Measurements from ENCODE around the gene C19orf18. TPM values are rescaled to one million over a fixed set of nuclear protein-coding genes. Genes with fewer than 3 reads are reported as not detected.

C19orf18 gene
- total RNA-seq, 5 donors from 2014 or later (not counting 1 experiment from before 2014, with no cell fraction given), result 0.66 to 1.2 (median 0.93) TPM

DNA sequence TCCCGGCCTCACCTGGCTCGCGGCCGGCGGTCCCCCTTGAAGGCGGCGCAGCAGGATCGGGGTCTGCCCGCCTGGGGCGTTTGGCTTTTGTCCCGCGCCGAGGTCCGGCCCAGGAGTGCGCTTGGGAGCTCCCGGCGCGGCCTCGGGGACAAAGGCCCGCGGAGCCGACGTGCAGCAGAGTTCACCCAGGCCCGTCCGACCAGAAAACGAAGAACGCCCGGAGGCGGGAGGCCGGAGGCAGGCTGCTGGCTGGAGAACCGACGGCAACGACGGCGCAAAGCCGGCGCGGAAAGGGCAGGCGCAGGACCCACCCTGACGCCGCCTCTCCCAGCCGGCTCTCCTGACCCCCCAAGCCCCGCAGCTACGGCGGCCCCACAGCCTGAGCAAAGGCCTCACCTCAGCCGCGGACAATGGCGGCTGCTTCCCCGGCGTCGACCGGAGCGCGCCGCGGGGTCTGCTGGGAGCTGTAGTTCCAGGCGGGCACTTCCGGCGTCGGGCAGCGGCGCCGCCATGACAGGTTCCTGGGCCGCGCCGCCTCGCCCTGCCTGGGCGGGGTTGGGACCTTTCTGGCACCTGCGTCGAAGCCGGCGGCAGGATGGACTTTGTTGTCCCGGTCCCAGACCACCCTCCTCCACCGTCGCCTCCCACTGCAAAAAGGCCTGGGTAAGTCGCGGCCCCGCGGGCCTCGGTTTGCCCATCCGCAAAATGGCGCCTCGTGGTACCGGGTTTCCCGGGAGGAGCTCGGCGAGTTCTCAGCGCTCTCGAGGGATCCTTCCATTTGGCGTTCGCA lies 28.2 kb upstream of the C19orf18 start, which contains the start of gene ZNF606:
TSS of gene ZNF606 (minus strand) at position 437 of the 790 bp plus-strand sequence. CDS start 1,501 bp downstream, outside the sequence.
- peaks cover 79% of the 10 kb centered on the region for H3K36me3 Mint-ChIP-seq
- peak; percentile 99 for ATAC-seq (replicated peaks in 1 of 4)
- peaks cover 5% of the 10 kb centered on the region for H3K9me3 ChIP-seq

DNA sequence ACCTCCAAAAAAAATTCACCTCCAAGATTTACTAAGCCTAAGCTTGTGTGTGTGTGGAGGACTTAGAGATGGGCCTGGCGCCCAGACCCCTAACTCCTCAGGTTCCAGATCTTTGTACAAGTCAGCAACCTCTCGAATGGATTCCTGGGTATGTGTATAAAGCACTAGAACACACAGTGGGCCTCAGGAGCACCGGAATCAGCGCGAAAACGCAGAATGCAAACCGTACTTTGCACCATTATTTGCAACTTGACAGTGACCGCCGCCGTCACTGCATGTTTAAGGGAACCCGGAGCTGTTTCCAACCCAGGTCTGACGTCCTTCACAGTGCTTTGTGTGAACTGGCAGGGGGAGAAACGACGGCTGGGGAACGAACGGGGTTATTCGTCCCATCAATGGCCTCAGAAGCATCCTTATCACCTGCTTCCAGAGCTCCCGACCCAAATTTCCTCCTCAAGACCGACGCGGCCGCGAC lies 27.6 kb upstream of the C19orf18 start:
- Mint-ChIP-seq H3K36me3 (peaks cover 80% of the 10 kb centered on the region), H3K4me3 (peak overlapping the region; percentile 81 to 90 (median 82)), H3K9me3 (peaks cover 5 to 49% (median 36%) of the 10 kb centered on the region in 3 donors), H3K27ac (peak overlapping the region; percentile 74 to 75), H3K27me3 (no peaks in the 10 kb centered on the region), H3K4me1 (peaks cover 26 to 32% (median 31%) of the 10 kb centered on the region in 3 donors)
- DNase-seq (peak in 25 of 35 experiments; percentile 3 to 35 (median 16)), ATAC-seq (replicated peaks in 1 of 4) (peak; percentile 4 to 28 (median 15))
- ChIA-PET CTCF (no interaction called here), POLR2A (interaction anchor here (0.6 to 1.9 kb wide), 5 partner anchors 17 to 399 kb away, joined by 3 to 7 read pairs (median 3); partner anchors contain the start of gene ZSCAN18 (in 1 of the 2))
- Histone ChIP-seq H3K4me1 (ENCODE audit: control insufficient read depth in 1 of 2, extremely low read depth in 1 of 2, insufficient read depth in 2 of 2, low read length in 2 of 2) (peaks cover 8 to 21% of the 10 kb centered on the region in 2 experiments), H3K27me3 (replicated peaks in 1 of 2; ENCODE audit: control insufficient read depth in 2 of 2, extremely low read depth in 1 of 2, insufficient read depth in 2 of 2, low read length in 1 of 2) (no peaks in the 10 kb centered on the region), H3K9me3 (peaks cover 5% of the 10 kb centered on the region), H3K4me3 (ENCODE audit: control insufficient read depth in 1 of 2, extremely low read depth in 1 of 2, low read length in 1 of 2) (peak overlapping the region; percentile 83 to 91), H3K27ac (ENCODE audit: low read length) (peak overlapping the region; percentile 81), H3K36me3 (ENCODE audit: control insufficient read depth in 2 of 2, extremely low read depth in 1 of 2, insufficient read depth in 1 of 2, low read length in 1 of 2) (peaks cover 23 to 30% of the 10 kb centered on the region in 2 donors)
- 9% methylated on average over 20 of the region's 23 CpGs for WGBS (ENCODE audit: insufficient coverage)

More for the DNA sequence above, 28.2 kb upstream of the C19orf18 start, which contains the start of gene ZNF606:
- no peaks in the 10 kb centered on the region for H3K27me3 Mint-ChIP-seq
- peak within 1 kb of the TSS; percentile 81 for H3K27ac ChIP-seq (ENCODE audit: low read length)
- H3K27me3 ChIP-seq (replicated peaks in 1 of 2; ENCODE audit: control insufficient read depth in 2 of 2, extremely low read depth in 1 of 2, insufficient read depth in 2 of 2, low read length in 1 of 2), result no peaks in the 10 kb centered on the region
- H3K4me3 Mint-ChIP-seq, result peak within 1 kb of the TSS; percentile 81 to 90 (median 82)
- H3K4me1 Mint-ChIP-seq, result peaks cover 26 to 32% (median 31%) of the 10 kb centered on the region in 3 donors
- peak within 1 kb of the TSS; percentile 83 to 91 for H3K4me3 ChIP-seq (ENCODE audit: control insufficient read depth in 1 of 2, extremely low read depth in 1 of 2, low read length in 1 of 2)
- ChIA-PET CTCF (interaction anchor here in 1 of 2 donors (1.3 kb wide), 1 partner anchor 96 kb away, joined by 3 read pairs; no protein-coding TSS in a partner anchor), POLR2A (interaction anchor here (0.6 to 1.9 kb wide), 7 partner anchors 17 to 398 kb away, joined by 3 to 8 read pairs (median 3); partner anchors contain the start of gene ZSCAN18 (in 1 of the 2))
- H3K9me3 Mint-ChIP-seq, result peaks cover 8 to 49% (median 37%) of the 10 kb centered on the region in 3 donors
- peaks cover 8 to 21% of the 10 kb centered on the region in 2 experiments for H3K4me1 ChIP-seq (ENCODE audit: control insufficient read depth in 1 of 2, extremely low read depth in 1 of 2, insufficient read depth in 2 of 2, low read length in 2 of 2)
- peak within 1 kb of the TSS; percentile 74 to 75 for H3K27ac Mint-ChIP-seq
- H3K36me3 ChIP-seq (ENCODE audit: control insufficient read depth in 2 of 2, extremely low read depth in 1 of 2, insufficient read depth in 1 of 2, low read length in 1 of 2), result peaks cover 23 to 28% of the 10 kb centered on the region in 2 donors
- peak; percentile 73 to 91 (median 81) for DNase-seq
- whole genome bisulfite sequencing (ENCODE audit: insufficient coverage), result under 1% methylated on average over 77 of the region's 91 CpGs

DNA sequence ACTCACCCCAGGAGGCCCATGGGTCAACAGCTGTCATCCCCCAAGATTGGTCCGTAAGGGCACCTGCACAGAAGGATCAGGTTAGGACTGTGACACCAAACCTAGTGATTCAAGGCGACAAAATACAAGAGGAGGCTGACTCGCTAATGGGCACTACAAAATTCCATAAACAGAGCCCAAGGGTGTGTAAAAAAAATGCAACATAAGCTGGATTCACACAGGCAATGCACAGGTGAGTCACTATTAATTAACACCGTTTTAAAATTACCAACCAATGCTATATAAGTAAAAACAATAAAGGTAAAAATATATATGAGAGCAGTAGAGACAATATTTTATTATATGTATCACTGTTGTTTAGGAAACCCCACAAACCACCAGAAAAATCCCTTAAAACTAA lies 26.3 kb upstream of the C19orf18 start:
- POLR2A ChIA-PET, result no interaction called here

DNA sequence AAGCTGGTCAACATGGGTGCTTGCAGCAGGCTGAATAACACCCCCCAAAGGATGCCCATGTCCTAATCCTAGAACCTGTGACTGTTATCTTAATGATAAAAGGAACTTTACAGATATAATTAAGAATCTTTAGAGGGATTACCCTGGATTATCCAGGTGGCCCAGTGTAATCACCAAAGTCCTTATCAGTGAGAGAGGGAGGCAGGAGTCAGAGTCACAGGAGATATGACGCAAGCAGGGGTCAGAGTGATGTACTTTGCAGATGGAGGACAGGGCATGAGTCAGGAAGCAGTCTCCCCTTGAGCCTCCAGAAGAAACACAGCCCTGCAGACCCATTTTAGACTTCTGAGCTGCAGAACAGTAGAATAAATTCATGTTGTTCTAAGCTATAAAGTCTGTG lies 18.5 kb upstream of the C19orf18 start:
- Histone ChIP-seq H3K27me3 (replicated peaks in 1 of 2; ENCODE audit: control insufficient read depth in 2 of 2, extremely low read depth in 1 of 2, insufficient read depth in 2 of 2, low read length in 1 of 2) (no peaks in the 10 kb centered on the region), H3K4me1 (ENCODE audit: control insufficient read depth in 1 of 2, extremely low read depth in 1 of 2, insufficient read depth in 2 of 2, low read length in 2 of 2) (no peaks in the 10 kb centered on the region), H3K27ac (ENCODE audit: low read length) (no peak overlapping the region), H3K9me3 (peaks cover 24% of the 10 kb centered on the region), H3K36me3 (ENCODE audit: control insufficient read depth in 2 of 2, extremely low read depth in 1 of 2, insufficient read depth in 1 of 2, low read length in 1 of 2) (peaks cover 23 to 30% of the 10 kb centered on the region in 2 donors), H3K4me3 (ENCODE audit: control insufficient read depth in 1 of 2, extremely low read depth in 1 of 2, low read length in 1 of 2) (no peak overlapping the region)
- H3K9me3 Mint-ChIP-seq, result peaks cover 31 to 65% (median 51%) of the 10 kb centered on the region in 3 donors
- no peak for DNase-seq
- ChIA-PET CTCF (no interaction called here), POLR2A (no interaction called here)
- no peak overlapping the region for H3K27ac Mint-ChIP-seq
- ATAC-seq (replicated peaks in 1 of 4), result no peak
- no peaks in the 10 kb centered on the region for H3K27me3 Mint-ChIP-seq
- peaks cover 84% of the 10 kb centered on the region for H3K36me3 Mint-ChIP-seq
- no CpG with 5 or more reads among the region's 1 CpG for WGBS (ENCODE audit: insufficient coverage)
- H3K4me1 Mint-ChIP-seq, result no peaks in the 10 kb centered on the region
- no peak overlapping the region for H3K4me3 Mint-ChIP-seq

More for the DNA sequence above, 26.3 kb upstream of the C19orf18 start:
- Mint-ChIP-seq H3K9me3 (peaks cover 5 to 48% (median 35%) of the 10 kb centered on the region in 3 donors), H3K27ac (no peak overlapping the region), H3K36me3 (peaks cover 81% of the 10 kb centered on the region), H3K4me3 (peak overlapping the region; percentile 81 to 90 (median 82)), H3K27me3 (no peaks in the 10 kb centered on the region), H3K4me1 (peaks cover 26 to 32% (median 31%) of the 10 kb centered on the region in 3 donors)
- DNase-seq (no peak), ATAC-seq (replicated peaks in 1 of 4) (no peak)
- peaks cover 8 to 21% of the 10 kb centered on the region in 2 experiments for H3K4me1 ChIP-seq (ENCODE audit: control insufficient read depth in 1 of 2, extremely low read depth in 1 of 2, insufficient read depth in 2 of 2, low read length in 2 of 2)
- no peak overlapping the region for H3K4me3 ChIP-seq (ENCODE audit: control insufficient read depth in 1 of 2, extremely low read depth in 1 of 2, low read length in 1 of 2)
- 94% methylated on average over 2 of the region's 4 CpGs for WGBS (ENCODE audit: insufficient coverage)
- H3K9me3 ChIP-seq, result peaks cover 2% of the 10 kb centered on the region
- CTCF ChIA-PET, result no interaction called here
- H3K27ac ChIP-seq (ENCODE audit: low read length), result no peak overlapping the region
- no peaks in the 10 kb centered on the region for H3K27me3 ChIP-seq (replicated peaks in 1 of 2; ENCODE audit: control insufficient read depth in 2 of 2, extremely low read depth in 1 of 2, insufficient read depth in 2 of 2, low read length in 1 of 2)
- peaks cover 23 to 30% of the 10 kb centered on the region in 2 donors for H3K36me3 ChIP-seq (ENCODE audit: control insufficient read depth in 2 of 2, extremely low read depth in 1 of 2, insufficient read depth in 1 of 2, low read length in 1 of 2)

DNA sequence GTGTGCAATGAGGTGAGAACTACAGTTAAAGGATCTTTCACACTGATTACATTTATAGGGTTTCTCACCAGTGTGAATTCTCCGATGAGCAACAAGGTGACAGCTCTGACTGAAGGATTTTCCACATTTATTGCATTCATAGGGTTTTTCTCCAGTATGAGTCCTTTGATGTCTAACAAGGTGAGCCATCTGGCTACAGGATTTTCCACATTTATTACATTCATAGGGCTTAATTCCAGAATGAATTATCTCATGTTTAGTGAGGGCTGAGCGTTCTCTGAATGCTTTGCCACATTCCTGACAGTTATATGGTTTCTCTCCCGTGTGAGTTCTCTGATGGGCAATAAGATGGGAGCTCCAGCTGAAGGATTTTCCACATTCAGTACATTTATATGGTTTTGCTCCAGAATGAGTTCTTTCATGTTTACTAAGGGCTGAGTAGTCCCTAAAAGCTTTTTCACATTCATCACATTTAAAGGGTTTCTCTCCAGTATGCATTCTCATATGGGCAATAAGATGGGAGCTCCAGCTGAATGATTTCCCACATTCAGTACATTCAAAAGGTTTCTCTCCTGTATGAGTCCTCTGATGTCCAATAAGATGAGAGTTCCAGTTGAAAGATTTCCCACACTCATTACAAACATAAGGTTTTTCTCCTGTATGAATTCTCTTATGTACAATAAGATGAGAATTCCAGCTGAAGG lies 4.4 kb upstream of the C19orf18 start:
- Histone ChIP-seq H3K27me3 (replicated peaks in 1 of 2; ENCODE audit: control insufficient read depth in 2 of 2, extremely low read depth in 1 of 2, insufficient read depth in 2 of 2, low read length in 1 of 2) (no peaks in the 10 kb centered on the region), H3K4me3 (ENCODE audit: control insufficient read depth in 1 of 2, extremely low read depth in 1 of 2, low read length in 1 of 2) (peak overlapping the region in 1 of 2 donors; percentile 17), H3K36me3 (ENCODE audit: control insufficient read depth in 2 of 2, extremely low read depth in 1 of 2, insufficient read depth in 1 of 2, low read length in 1 of 2) (peaks cover 23 to 37% of the 10 kb centered on the region in 2 donors), H3K27ac (ENCODE audit: low read length) (no peak overlapping the region), H3K4me1 (ENCODE audit: control insufficient read depth in 1 of 2, extremely low read depth in 1 of 2, insufficient read depth in 2 of 2, low read length in 2 of 2) (no peaks in the 10 kb centered on the region), H3K9me3 (peaks cover 41% of the 10 kb centered on the region)
- POLR2A ChIA-PET, result interaction anchor here in 1 of 2 donors (0.7 kb wide), 1 partner anchor 546 kb away, joined by 3 read pairs; no protein-coding TSS in a partner anchor
- ATAC-seq (replicated peaks in 1 of 4), result no peak
- H3K27me3 Mint-ChIP-seq, result no peaks in the 10 kb centered on the region
- peaks cover 85% of the 10 kb centered on the region for H3K36me3 Mint-ChIP-seq
- peak overlapping the region in 1 of 3 donors; percentile 8 for H3K4me3 Mint-ChIP-seq
- DNase-seq, result no peak
- H3K9me3 Mint-ChIP-seq, result peaks cover 18 to 81% (median 65%) of the 10 kb centered on the region in 3 donors
- H3K4me1 Mint-ChIP-seq, result no peaks in the 10 kb centered on the region
- no peak overlapping the region for H3K27ac Mint-ChIP-seq
- 100% methylated on average over 1 of the region's 3 CpGs for WGBS (ENCODE audit: insufficient coverage)
- CTCF ChIA-PET, result no interaction called here

DNA sequence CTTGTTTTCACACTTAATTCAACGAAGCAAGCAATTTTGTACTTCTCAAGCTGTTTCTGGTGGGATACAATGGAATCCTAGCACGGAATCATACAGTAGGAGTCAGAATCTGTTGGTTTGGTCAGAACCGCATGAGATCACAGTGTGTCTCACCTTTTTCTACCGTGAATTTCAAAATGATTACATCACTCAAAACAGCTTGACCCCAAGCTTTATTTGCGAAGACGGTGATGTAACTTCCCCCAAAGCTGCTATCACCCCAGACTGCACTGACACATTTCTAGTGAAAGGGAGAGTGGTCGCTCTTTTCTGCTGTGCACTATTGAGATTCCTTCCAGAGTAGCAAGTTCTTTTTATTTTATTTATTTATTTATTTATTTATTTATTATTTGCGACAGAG lies 9.6 kb downstream of the C19orf18 start:
- H3K9me3 ChIP-seq, result no peaks in the 10 kb centered on the region
- peaks cover 27% of the 10 kb centered on the region for H3K36me3 Mint-ChIP-seq
- ChIA-PET CTCF (no interaction called here), POLR2A (no interaction called here)
- no peak overlapping the region for H3K4me3 Mint-ChIP-seq
- no peak overlapping the region for H3K4me3 ChIP-seq (ENCODE audit: control insufficient read depth in 1 of 2, extremely low read depth in 1 of 2, low read length in 1 of 2)
- peaks cover 14 to 32% (median 31%) of the 10 kb centered on the region in 3 donors for H3K9me3 Mint-ChIP-seq
- H3K27me3 ChIP-seq (replicated peaks in 1 of 2; ENCODE audit: control insufficient read depth in 2 of 2, extremely low read depth in 1 of 2, insufficient read depth in 2 of 2, low read length in 1 of 2), result no peaks in the 10 kb centered on the region
- H3K27ac ChIP-seq (ENCODE audit: low read length), result no peak overlapping the region
- H3K4me1 ChIP-seq (ENCODE audit: control insufficient read depth in 1 of 2, extremely low read depth in 1 of 2, insufficient read depth in 2 of 2, low read length in 2 of 2), result no peaks in the 10 kb centered on the region
- WGBS (ENCODE audit: insufficient coverage), result 100% methylated on average over 1 of the region's 8 CpGs
- H3K27me3 Mint-ChIP-seq, result no peaks in the 10 kb centered on the region
- no peaks in the 10 kb centered on the region for H3K36me3 ChIP-seq (ENCODE audit: control insufficient read depth in 2 of 2, extremely low read depth in 1 of 2, insufficient read depth in 1 of 2, low read length in 1 of 2)
- DNase-seq (no peak), ATAC-seq (replicated peaks in 1 of 4) (no peak)
- no peaks in the 10 kb centered on the region for H3K4me1 Mint-ChIP-seq
- H3K27ac Mint-ChIP-seq, result no peak overlapping the region
